Activated naive CD8-positive, alpha-beta T cell treated with anti-CD3 and anti-CD28 coated beads for 36 hours (primary cell): ENCODE data around the gene KLF3. TPM values are rescaled to one million over a fixed set of nuclear protein-coding genes. Genes with fewer than 3 reads are reported as not detected.
A peak's percentile ranks its signal among the peaks of the same experiment; 100 is the strongest.

Source experiments
- DNase-seq: peaks from one replicate; pipeline ENCODE4 v3.0.0; 2021
- H3K27ac Mint-ChIP-seq: one replicate; pipeline ENCODE4 v1.8.0; 2022; ENCODE audit warnings: mild to moderate bottlenecking, moderate library complexity, mixed read lengths
- H3K27me3 Mint-ChIP-seq: one replicate; pipeline ENCODE4 v1.8.0; 2022; ENCODE audit warnings: mild to moderate bottlenecking, mixed read lengths
- H3K36me3 Mint-ChIP-seq: one replicate; pipeline ENCODE4 v1.8.0; 2021; ENCODE audit warnings: mild to moderate bottlenecking, mixed read lengths
- H3K4me1 Mint-ChIP-seq: one replicate; pipeline ENCODE4 v1.8.0; 2021; ENCODE audit warnings: mixed read lengths
- H3K4me3 Mint-ChIP-seq: one replicate; pipeline ENCODE4 v1.8.0; 2022; ENCODE audit warnings: mild to moderate bottlenecking, moderate library complexity, mixed read lengths
- H3K9me3 Mint-ChIP-seq: one replicate; pipeline ENCODE4 v1.8.0; 2022; ENCODE audit warnings: mixed read lengths
- total RNA-seq, 2 experiments: library from RNA; stranded (reverse); gene quantifications; one replicate each; pipeline ENCODE4 v1.2.3, GENCODE V29; 2021

The KLF3 gene
- total RNA-seq, 2 experiments from 2014 or later = 10.0 to 10.4 TPM

DNA sequence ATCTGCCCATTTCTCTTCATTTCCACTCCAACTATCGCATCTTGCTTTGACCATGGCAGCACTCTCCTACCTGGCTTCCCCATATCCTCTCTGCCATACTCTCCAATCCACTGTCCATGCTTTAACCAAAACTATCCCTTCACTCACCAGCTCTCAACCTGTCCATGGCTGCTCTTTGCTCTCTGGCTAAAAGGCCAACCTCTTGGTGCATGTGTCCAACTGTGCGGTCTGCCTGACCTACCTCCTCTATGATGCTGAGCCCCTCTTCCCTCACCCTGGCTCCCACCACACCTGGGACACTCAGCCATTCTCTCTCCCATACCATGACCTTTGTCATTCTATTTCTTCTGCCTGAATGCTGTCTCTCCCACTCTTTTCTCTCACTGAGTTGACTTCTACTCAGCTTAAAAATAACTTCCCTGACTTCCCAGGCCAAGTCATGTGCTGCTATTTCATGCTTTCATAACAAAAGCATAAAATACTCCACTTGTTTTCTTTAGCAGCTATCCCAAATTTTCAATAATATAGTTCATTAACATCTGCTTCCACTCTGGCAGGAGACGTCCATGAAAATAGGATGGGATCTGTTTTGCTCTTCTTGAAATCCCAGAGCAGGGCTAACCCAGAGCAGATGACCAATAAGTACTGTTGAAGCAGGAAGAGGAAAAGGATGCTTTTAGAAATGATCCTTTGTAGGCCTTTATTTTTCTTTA, 29.8 kb upstream of the KLF3 start:
- no peak overlapping the region for H3K27ac Mint-ChIP-seq
- peaks cover 1% of the 10 kb centered on the region for H3K9me3 Mint-ChIP-seq
- H3K4me1 Mint-ChIP-seq = peaks cover 10% of the 10 kb centered on the region
- no peaks in the 10 kb centered on the region for H3K36me3 Mint-ChIP-seq
- no peak for DNase-seq
- no peak overlapping the region for H3K4me3 Mint-ChIP-seq
- H3K27me3 Mint-ChIP-seq = no peaks in the 10 kb centered on the region

GRCh38 chr4:38639242-38639641, 24.8 kb upstream of the KLF3 start:
- Mint-ChIP-seq H3K27me3 (no peaks in the 10 kb centered on the region), H3K36me3 (no peaks in the 10 kb centered on the region), H3K4me3 (no peak overlapping the region), H3K4me1 (peaks cover 7% of the 10 kb centered on the region), H3K9me3 (peaks cover 4% of the 10 kb centered on the region), H3K27ac (no peak overlapping the region)
- DNase-seq = no peak

DNA sequence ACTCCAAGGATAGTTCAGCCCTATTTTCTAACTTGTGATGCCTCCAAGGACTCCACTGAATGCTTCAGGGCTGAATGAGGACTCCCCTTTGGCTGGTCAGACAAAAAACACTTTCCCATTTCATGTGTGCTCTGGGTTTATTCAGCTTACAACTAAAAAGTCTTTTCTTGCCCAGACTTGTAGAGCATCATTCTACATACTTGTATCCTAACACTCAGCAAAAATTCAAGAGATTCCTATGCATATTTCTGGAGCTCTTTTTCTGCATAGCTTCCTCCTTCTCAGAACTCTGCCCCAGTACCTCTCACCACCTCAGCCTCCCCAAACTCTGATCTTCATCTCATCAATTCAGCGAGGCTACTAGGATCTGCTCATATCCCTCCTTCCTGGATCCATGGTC, 22.2 kb upstream of the KLF3 start:
- H3K27me3 Mint-ChIP-seq = no peaks in the 10 kb centered on the region
- no peak for DNase-seq
- peaks cover 4% of the 10 kb centered on the region for H3K9me3 Mint-ChIP-seq
- H3K4me1 Mint-ChIP-seq = peaks cover 4% of the 10 kb centered on the region
- no peak overlapping the region for H3K27ac Mint-ChIP-seq
- H3K36me3 Mint-ChIP-seq = no peaks in the 10 kb centered on the region
- H3K4me3 Mint-ChIP-seq = no peak overlapping the region

- H3K27me3 Mint-ChIP-seq = no peaks in the 10 kb centered on the region
- no peaks in the 10 kb centered on the region for H3K36me3 Mint-ChIP-seq
- H3K27ac Mint-ChIP-seq = no peak overlapping the region
- peaks cover 7% of the 10 kb centered on the region for H3K4me1 Mint-ChIP-seq
- peaks cover 4% of the 10 kb centered on the region for H3K9me3 Mint-ChIP-seq
- no peak overlapping the region for H3K4me3 Mint-ChIP-seq
- no peak for DNase-seq
Measured at GRCh38 chr4:38644201-38644600, 19.8 kb upstream of the KLF3 start.

DNA sequence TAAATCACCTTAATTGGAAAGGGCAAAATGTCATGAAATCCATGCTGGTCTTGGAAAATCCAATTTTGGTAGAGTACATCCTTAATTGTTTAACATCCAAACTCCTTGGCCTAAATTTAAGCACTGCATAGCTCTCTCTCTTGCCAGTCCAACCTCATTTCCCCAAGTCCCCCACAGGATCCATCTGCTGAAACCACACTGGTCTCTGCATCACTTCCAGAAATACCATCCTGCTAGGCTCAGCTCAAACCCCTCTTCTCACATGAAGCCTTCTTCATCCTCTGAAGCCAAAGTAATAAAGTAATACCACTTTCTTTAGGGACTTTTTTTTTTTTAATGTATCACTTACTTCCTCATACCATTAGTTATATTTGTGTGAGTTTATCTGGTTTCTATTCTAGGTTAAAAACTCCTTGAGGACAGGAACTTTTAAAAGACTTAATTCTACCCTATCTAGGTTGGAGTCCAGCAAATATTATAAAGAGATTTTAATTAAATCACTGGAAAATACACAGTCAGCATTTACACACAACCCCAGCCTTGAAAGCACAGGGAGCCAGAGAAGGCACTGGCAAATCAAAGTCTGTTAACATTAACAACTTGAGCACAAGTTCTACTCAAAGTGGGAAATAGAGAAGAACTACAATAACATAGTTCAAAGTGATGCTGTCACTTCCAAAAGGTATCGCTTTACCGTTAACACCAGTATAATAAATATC, 16.7 kb upstream of the KLF3 start:
- Mint-ChIP-seq H3K4me1 (peaks cover 7% of the 10 kb centered on the region), H3K9me3 (no peaks in the 10 kb centered on the region), H3K27me3 (no peaks in the 10 kb centered on the region), H3K27ac (no peak overlapping the region), H3K4me3 (no peak overlapping the region), H3K36me3 (no peaks in the 10 kb centered on the region)
- DNase-seq = no peak

- Mint-ChIP-seq H3K36me3 (no peaks in the 10 kb centered on the region), H3K27me3 (no peaks in the 10 kb centered on the region), H3K4me3 (no peak overlapping the region), H3K9me3 (no peaks in the 10 kb centered on the region), H3K4me1 (peaks cover 24% of the 10 kb centered on the region), H3K27ac (no peak overlapping the region)
- DNase-seq = no peak
Measured at GRCh38 chr4:38650133-38650532, 13.9 kb upstream of the KLF3 start.

- H3K36me3 Mint-ChIP-seq = peaks cover 4% of the 10 kb centered on the region
- H3K4me1 Mint-ChIP-seq = peaks cover 42% of the 10 kb centered on the region
- peak overlapping the region; percentile 77 for H3K4me3 Mint-ChIP-seq
- no peak for DNase-seq
- H3K27ac Mint-ChIP-seq = peak overlapping the region; percentile 72
- H3K27me3 Mint-ChIP-seq = no peaks in the 10 kb centered on the region
- H3K9me3 Mint-ChIP-seq = no peaks in the 10 kb centered on the region
Measured at GRCh38 chr4:38654273-38654672, 9.7 kb upstream of the KLF3 start.

GRCh38 chr4:38656111-38656510, 7.9 kb upstream of the KLF3 start:
- Mint-ChIP-seq H3K36me3 (peaks cover 11% of the 10 kb centered on the region), H3K9me3 (peaks cover 5% of the 10 kb centered on the region), H3K27me3 (no peaks in the 10 kb centered on the region), H3K27ac (no peak overlapping the region), H3K4me1 (peaks cover 55% of the 10 kb centered on the region), H3K4me3 (no peak overlapping the region)
- DNase-seq = no peak

GRCh38 chr4:38659346-38659745, 4.7 kb upstream of the KLF3 start:
- H3K4me1 Mint-ChIP-seq = peaks cover 60% of the 10 kb centered on the region
- H3K4me3 Mint-ChIP-seq = peak overlapping the region; percentile 65
- peak overlapping the region; percentile 81 for H3K27ac Mint-ChIP-seq
- H3K9me3 Mint-ChIP-seq = peaks cover 6% of the 10 kb centered on the region
- no peak for DNase-seq
- H3K36me3 Mint-ChIP-seq = peaks cover 15% of the 10 kb centered on the region
- no peaks in the 10 kb centered on the region for H3K27me3 Mint-ChIP-seq

GRCh38 chr4:38660838-38661237, 3.2 kb upstream of the KLF3 start:
- H3K36me3 Mint-ChIP-seq = peaks cover 15% of the 10 kb centered on the region
- H3K4me1 Mint-ChIP-seq = peaks cover 54% of the 10 kb centered on the region
- DNase-seq = no peak
- H3K4me3 Mint-ChIP-seq = peak overlapping the region; percentile 7
- H3K27me3 Mint-ChIP-seq = no peaks in the 10 kb centered on the region
- peak overlapping the region; percentile 12 for H3K27ac Mint-ChIP-seq
- peaks cover 6% of the 10 kb centered on the region for H3K9me3 Mint-ChIP-seq

DNA sequence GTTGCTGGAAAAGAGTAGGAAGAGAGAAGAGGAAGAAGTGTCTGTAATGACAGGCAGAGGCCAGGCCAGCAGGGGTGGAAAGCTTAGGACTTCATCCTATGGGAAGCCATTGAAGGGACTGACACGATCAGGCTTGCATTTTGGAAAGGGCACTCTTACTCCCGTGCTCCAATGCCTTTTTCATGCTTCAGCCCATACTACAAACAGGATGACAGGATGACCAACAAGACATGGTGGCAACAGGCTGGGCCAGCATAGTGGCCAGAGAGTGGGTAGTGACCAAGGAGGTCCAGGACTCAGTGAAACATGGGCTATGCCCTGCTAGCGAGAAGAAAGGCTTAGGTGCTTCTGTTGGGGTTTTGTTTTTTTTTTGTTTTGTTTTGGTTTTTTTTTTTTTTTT, 2.6 kb upstream of the KLF3 start:
- peaks cover 56% of the 10 kb centered on the region for H3K4me1 Mint-ChIP-seq
- H3K4me3 Mint-ChIP-seq = peak overlapping the region; percentile 7

DNA sequence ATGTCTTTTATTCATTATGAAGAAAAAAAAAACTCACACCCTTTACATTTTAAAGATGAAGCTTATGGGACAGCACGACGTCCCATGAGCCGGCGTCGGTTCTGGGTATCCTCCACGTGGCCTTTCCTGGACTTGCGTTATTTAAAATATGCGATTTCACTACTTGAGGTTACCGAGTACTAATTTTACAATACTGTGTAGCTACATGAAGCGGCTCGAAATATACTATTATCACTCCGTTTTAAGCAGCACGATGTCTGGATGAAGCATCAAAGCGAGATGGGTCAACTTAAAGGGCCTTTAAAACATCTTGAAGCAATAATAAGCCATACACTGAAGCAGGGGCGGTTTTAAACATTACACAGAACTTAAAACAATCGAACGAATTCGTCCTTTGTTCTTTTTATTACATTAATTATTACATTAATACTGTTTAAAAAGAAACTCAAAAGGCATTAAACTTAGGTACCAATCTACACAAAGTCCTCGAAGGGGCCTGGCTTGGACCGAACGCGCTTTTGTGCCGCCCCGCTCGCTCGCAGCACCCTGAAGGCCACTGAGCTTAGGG, 1.4 kb upstream of the KLF3 start:
- Mint-ChIP-seq H3K4me1 (peaks cover 67% of the 10 kb centered on the region), H3K4me3 (peak overlapping the region; percentile 82), H3K36me3 (peaks cover 15% of the 10 kb centered on the region), H3K9me3 (peaks cover 6% of the 10 kb centered on the region), H3K27me3 (no peaks in the 10 kb centered on the region), H3K27ac (peak overlapping the region; percentile 88)
- no peak for DNase-seq

More for the DNA sequence above, 2.6 kb upstream of the KLF3 start:
- no peaks in the 10 kb centered on the region for H3K27me3 Mint-ChIP-seq
- H3K9me3 Mint-ChIP-seq = peaks cover 6% of the 10 kb centered on the region
- H3K36me3 Mint-ChIP-seq = peaks cover 15% of the 10 kb centered on the region
- H3K27ac Mint-ChIP-seq = peak overlapping the region; percentile 12
- no peak for DNase-seq

GRCh38 chr4:38663090-38663800, 754 bp upstream of the KLF3 start:
- Mint-ChIP-seq H3K27me3 (no peaks in the 10 kb centered on the region), H3K4me3 (peak overlapping the region; percentile 82)

GRCh38 chr4:38664706-38665401, 855 bp downstream of the KLF3 start:
- Mint-ChIP-seq H3K4me1 (peaks cover 63% of the 10 kb centered on the region), H3K36me3 (peaks cover 11% of the 10 kb centered on the region), H3K27ac (peak overlapping the region; percentile 92), H3K27me3 (no peaks in the 10 kb centered on the region), H3K9me3 (peaks cover 6% of the 10 kb centered on the region), H3K4me3 (peak overlapping the region; percentile 81)
- DNase-seq = peak; percentile 33

More at GRCh38 chr4:38663090-38663800, 754 bp upstream of the KLF3 start:
- H3K36me3 Mint-ChIP-seq = peaks cover 13% of the 10 kb centered on the region
- H3K27ac Mint-ChIP-seq = peak overlapping the region; percentile 86
- H3K9me3 Mint-ChIP-seq = peaks cover 6% of the 10 kb centered on the region
- DNase-seq = peak; percentile 66
- H3K4me1 Mint-ChIP-seq = peaks cover 67% of the 10 kb centered on the region
